A673 (cell line): ENCODE data around the gene NMT1.

Experiments used
- CTCF ChIP-seq: fragments of 300-800, 200-600 bp; sonication (generic); conservative IDR thresholded peaks from 2 replicates; pipeline ENCODE4 v1.5.1; 2017; ENCODE audit warnings: low read depth, mild to moderate bottlenecking, antibody characterized with exemption, low read length, moderate library complexity, mixed read lengths
- EZH2 ChIP-seq: fragments of 200-600 bp; sonication (generic); IDR thresholded peaks from 2 replicates; pipeline ENCODE4 v1.6.1; 2017; ENCODE audit warnings: borderline replicate concordance, low read depth, mild to moderate bottlenecking, mixed read lengths, antibody characterized with exemption, low read length; ENCODE audit not compliant: poor library complexity, severe bottlenecking

DNA sequence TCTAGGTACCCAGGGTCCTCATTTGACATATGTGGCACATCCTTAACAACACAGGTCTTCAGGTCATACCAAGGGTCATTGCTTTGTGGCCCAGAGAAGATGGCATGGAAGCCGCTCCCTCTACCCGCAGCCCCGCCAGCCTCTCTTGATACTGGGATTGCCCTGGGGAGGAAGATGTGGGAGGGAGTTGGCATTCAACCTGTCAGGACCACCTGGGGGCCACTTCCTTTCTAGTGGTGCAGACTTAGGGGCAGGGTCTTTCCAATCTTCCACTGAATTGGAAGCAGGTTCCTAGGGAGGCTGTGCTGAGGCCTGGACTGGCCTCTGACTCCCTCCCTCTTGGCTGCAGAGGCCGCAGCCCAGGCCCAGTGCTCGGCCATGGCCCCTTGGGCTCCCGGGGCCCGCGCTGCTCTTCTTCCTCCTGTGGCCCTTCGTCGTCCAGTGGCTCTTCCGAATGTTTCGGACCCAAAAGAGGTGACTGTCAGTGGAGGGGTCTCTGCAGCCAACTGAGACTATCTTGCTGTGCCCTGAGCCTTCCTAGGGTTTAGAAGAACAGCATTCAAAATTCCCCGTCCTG lies 82.1 kb downstream of the NMT1 start:
- TF ChIP-seq CTCF (no peak), EZH2 (no peak)
